ELR (cell line): ENCODE data around the gene STXBP1.
A peak's percentile ranks its signal among the peaks of the same experiment; 100 is the strongest.

ENCODE experiments used
- DNase-seq: peaks from one replicate; pipeline ENCODE4 v3.0.0-alpha.2; 2015; ENCODE audit warnings: low read depth

Gene STXBP1

GRCh38 chr9:127621339-127621970 lies 9.4 kb downstream of the STXBP1 start:
- peak; percentile 87 for DNase-seq

DNA sequence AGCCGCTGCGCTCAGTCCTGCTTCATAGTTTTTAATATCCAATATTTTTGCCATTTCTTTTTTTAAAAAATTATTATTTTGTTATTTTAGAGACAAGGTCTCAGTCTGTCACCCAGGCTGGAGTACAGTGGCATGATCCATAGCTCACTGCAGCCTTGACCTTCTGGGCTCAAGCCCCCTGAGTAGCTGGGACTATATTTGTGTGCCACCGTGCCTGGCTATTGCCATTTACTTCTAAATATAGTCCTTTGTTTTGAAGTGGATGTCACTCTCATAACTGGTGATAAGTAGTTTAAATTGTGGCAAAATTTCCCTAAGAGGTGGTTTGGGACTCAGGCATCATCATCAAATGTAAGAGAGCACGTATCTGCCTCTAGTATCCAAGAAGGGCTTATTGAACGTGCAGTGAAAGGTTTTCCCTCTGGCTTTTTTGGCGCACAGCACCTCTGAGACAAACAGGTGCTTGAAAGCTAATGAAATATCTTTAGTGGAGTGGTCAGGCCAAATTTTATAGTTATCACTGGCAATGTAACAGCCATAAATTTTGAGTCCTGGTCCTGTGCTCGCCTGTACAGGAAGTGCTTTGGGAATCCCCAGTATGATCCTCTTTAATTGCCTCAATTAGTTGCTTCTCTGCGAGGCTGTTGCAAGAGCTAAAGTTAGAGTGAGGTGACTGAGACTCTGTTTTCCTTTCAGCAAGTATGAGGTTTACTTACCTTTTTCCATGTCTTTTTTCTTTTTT lies 14.8 kb downstream of the STXBP1 start:
- no peak for DNase-seq

DNA sequence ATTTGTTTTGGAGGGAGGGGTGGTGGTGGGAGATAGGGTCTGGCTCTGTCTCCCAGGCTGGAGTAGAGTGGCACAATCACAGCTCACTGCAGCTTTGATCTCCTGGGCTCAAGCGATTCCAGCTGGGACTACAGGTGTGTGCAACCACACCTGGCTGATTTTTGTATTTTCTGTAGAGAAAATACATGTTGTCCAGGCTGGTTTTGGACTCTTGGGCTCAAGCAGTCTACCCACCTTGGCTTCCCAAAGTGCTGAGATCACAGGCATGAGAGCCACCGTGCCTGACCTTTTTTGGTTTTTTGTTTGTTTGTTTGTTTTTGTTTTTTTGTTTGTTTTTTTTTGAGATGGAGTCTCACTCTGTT lies 15.4 kb downstream of the STXBP1 start:
- no peak for DNase-seq

DNA sequence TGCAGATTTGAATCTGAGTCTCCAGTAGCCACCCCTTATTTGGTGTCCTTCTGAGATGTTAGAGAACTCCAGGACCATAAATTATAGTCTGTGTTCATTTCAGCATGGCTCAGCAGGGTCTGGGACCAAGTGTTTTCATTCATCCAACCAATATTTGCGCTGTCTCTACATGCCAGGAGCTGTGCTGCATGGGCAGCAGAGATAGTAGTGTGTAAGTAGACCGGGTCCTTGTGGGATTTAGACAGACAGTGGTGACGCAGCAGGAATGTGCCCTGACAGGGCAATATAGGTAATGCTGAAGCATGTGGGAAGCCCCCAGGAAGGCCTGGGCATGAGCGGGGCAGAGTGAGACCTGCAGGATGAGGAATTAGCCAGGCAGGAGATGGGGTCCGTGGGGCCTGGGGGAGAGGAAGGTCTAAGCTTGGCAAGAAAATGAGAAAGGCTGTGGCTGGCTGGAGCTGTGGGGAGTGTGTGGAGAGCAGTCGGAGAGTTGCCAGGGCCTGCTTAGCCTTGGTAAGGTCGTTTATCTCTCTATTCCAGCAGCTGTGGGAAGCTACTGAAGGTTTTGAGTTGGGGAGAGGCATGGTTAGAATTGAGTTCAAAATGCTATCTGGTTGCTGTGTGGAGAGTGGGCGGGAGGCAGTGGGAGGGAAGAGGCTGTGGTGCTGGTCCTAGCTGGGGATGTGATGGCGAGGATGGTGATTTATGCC lies 16.8 kb downstream of the STXBP1 start:
- no peak for DNase-seq

DNA sequence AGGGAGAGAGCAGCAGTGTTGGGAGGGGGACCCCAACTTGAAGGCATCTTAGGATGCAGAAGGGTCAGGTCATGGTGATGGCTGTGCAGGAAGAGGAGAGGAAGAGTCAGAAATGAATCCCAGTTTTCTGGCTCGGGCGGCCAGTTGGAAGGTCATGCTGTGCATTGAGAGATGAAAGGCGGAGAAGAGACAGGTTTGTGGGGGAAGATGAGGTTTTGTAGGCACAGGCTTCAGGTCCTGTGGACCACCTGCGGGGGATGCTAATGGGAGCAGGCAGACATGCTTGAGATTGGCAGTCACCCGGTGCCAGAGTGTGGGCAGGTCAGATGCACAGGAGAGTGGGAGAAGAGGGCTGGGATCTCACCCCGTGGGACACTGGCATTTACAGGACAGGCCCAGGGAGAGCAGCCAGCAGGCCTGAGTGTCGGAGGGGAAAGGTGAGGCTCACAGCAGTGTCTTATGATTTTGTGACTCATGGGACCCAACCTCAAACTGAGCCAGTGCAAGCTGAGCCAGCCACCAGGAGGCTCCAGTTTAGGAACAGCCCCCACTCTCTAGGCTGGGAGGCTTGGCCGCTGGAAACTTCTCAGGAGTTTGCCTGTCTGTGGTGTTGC lies 17.5 kb downstream of the STXBP1 start:
- DNase-seq: peak; percentile 32

- DNase-seq: no peak
These were observed 21.3 kb downstream of the STXBP1 start for GRCh38 chr9:127633216-127633862.

DNA sequence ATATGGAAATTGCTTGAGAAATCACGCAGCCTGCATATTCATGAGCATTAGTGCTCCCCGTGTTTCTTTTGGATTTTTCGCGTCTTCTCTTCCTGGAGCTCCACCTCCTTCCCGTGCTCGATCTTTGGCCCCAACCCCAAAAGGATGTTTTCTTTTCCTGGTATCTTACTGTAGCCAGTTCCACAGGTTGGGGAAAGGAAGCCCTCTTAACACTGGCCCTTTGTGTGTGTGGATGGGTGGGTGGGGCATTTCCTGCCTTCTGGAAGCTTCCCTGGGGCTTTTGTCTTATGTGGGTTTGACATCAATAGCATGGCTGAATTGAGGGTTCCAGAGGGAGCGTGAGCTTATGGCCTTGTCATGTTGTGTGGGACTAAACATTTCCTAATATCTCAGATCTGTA lies 21.9 kb downstream of the STXBP1 start:
- no peak for DNase-seq

DNA sequence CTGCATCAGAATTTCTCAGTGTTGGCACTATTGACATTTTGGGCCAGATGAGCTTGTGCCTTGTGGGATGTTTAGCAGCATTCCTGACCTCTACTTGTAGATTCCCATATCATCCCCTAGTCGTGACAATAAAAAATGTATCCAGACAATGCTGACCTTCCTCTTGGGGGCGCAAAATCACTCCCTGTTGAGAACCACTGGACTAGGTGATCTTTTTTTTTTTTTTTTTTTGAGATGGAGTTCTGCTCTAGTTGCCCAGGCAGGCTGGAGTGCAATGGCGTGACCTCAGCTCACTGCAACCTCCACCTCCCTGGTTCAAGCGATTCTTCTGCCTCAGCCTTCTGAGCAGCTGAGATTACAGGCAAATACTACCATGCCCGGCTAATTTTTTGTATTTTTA lies 22.6 kb downstream of the STXBP1 start:
- DNase-seq: peak; percentile 54

- no peak for DNase-seq
These were observed 23.2 kb downstream of the STXBP1 start for GRCh38 chr9:127635201-127635735.

DNA sequence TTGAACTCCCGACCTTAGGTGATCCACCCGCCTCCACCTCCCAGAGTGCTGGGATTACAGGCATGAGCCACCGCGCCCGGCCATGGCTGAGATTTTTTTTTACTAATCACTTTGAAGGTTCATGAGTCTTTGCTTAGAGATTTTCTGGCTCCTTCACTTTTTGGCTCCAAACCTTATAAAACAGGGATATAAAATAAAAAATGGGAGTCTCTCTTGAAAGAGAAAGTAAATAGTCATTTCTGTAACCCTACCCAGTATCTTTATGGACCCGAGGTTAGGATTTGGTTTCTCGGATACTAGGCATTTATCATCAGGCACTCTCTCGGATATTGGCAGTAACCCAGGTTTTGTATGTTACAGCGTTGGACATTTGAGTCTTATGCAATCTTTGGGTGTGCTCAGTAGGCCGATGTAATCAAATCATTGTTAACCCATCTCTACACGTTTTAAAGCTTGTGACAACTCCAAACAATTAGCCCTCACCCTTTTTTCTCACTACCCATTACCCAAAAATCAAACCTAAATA lies 25.3 kb downstream of the STXBP1 start:
- DNase-seq: peak; percentile 71

- DNase-seq: no peak
These were observed 28.9 kb downstream of the STXBP1 start for GRCh38 chr9:127640908-127641545.

DNA sequence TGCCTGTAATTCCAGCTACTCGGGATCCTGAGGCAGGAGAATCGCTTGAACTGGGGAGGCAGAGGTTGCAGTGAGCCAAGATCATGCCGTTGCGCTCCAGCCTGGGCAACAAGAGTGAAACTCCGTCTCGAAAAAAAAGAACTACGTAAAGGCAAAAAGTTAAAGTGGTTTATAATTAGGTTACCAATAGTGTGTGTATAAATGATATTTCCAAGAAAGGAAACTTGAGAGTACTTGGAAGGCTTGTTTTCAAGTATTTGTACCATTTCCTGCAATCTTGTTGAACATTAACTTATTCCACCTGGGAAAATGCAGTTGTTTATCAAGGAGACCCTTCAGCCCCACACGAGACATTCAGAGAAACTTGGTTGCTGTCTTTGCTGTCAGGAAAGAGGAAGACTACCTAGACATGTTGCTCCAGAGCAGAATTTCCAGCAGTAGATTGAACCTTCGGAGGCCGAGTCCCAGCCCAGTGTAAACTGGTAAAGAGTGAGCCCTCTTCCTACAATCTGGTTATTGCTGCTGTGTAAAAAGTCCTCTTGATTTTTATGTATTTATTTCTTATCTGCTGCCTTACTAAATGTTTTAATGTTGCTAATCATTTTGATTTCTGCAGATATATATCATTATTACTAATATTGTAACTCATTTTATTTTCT lies 30.1 kb downstream of the STXBP1 start:
- DNase-seq: no peak

- no peak for DNase-seq
These were observed 32.2 kb downstream of the STXBP1 start for GRCh38 chr9:127644146-127644827.

DNA sequence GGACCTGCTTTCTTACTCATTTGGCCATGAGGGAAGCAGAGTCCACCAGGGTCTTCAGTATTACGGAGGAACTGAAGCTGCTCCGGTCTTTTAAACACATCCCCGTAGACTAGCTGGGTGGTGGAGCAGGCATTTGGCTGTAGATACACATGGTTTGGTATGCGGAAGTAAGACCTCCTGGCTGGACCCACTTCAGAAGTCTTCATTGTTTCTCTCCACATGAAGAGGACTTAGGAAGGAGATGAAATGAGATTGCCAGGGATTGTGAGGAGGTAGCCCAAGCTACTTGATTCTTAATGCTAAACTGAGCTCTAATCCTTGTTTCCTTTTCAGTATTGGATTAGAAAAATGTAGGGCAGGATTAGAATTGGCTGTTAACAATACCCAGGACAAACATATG lies 32.9 kb downstream of the STXBP1 start:
- DNase-seq: no peak

DNA sequence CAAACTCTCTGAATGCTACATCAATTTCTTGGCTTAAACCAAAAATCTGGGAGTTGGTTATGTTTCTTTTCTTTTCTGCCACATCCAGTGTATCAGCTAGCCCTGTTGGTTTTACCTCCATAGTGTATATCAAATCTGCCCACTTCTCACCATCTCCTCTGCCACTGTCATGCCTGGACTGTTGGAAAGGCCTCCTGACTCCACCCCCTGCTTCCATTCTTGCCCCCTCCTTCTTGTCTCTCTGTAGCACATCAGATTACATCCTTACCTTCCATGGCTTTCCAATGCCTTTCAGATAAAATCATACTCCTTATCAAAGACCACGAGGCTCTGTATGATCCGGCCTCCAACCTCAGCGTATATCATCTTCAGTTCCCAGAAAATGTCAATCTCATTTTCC lies 35.4 kb downstream of the STXBP1 start:
- DNase-seq: no peak

DNA sequence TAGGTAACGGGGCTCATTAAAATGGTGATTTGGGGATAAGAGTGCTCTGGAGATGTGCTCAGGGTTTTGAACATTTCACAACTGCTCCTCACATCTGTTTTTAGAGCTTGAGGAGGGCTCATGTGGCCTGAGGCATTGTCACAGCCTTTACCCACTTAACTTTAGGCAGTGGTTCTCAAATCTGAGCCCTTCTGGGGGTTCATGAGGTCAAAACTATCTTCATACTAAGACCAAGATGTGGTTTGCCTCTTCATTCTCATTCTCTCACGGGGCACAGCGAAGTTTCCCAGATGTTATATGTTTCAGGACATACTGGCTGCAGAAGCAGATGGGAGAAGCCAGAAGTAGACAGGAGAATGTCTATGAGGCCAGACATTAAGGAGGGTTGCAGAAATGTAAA lies 38.4 kb downstream of the STXBP1 start:
- no peak for DNase-seq

DNA sequence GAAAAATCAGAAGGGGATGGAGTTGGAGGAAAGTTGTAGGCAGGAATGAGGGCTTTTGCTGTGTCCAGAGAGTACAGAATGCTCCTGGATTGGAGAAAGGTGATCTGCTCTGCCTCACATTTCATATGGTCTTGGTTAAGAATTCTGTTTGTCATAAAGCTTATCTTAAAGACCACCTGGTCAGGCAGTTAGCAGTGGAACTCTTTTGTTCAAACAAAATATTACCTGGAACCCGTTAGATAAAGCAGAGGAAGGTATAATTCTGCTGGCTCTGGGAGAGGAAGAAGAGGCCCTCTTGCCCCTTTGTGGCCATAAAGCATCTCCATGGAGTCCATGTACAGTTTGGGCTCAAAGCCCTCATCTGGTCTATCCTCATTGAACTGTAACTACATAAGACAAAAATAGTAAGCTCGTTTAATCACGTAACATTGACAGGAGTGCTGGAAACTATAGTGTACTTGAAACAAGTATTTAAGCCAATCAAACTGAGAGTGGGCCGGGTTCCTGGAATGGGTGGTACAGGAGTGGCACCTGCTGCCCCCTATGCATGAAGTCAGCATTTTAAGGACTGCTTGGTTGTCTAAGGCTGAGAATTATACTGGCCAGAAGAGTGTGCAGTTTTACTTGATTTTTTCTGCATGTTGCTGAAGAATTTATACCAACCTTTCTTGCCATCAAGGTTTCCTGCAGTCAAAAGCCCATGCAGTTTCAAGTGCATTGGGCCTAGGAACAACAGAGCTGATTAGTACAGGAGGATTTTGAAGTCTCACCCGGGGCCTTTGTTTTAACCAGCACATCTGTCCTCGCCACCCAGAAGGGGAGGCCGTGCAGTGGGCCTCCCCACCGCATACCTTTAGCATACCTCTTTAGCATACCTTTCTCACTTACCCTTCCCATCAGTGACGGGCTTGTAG lies 39.9 kb downstream of the STXBP1 start:
- DNase-seq: no peak

- no peak for DNase-seq
These were observed 40.7 kb downstream of the STXBP1 start for GRCh38 chr9:127652733-127653132.

DNA sequence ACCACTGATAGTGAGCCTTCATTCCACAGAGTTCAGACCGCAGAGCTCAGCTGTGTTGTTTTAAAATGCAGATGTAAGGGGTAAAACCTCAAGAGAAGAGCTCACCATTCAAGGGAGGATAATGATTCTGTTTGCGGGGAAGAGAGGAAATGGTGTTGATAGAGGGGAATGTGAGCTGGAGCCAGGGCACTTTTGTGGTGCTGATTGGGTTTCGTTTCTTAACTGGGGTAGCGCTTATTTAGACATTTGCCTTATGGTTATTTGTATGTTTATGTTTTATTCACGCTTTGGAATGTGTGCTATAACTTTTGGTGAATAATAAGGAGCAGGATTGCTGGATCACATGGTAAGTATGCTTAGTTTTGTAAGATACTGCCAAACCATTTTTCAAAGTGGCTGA lies 42.5 kb downstream of the STXBP1 start:
- DNase-seq: no peak
